Heart right ventricle (tissue), 16 donors: ENCODE measurements around the gene SARS1. TPM values are rescaled to one million over a fixed set of nuclear protein-coding genes. Genes with fewer than 3 reads are reported as not detected.
A peak's percentile ranks its signal among the peaks of the same experiment; 100 is the strongest.

ENCODE experiments used
- ATAC-seq, 8 donors: fragments of 200-7000 bp; cut with Tn5 transposase; one replicate each; pipeline ENCODE4 v1.9.1; 2020; ENCODE audit warnings: mild to moderate bottlenecking in 8 of 8, moderate library complexity in 8 of 8, moderate number of reproducible peaks in 1 of 8
- DNase-seq, 2 donors: peaks; one replicate each; pipeline ENCODE4 v3.0.0-alpha.2; 2020
- H3K27ac ChIP-seq, 10 donors: fragments of 200-600 bp; sonication (generic) in 2 of 10; one replicate each; pipeline versions ENCODE4 v1.5.0 to v1.8.0; 2020 to 2022; ENCODE audit warnings: mild to moderate bottlenecking in 3 of 10
- H3K27me3 ChIP-seq, 7 donors: fragments of 200-600 bp; one replicate each; pipeline ENCODE4 v1.8.0; 2021 to 2022; ENCODE audit warnings: mild to moderate bottlenecking in 2 of 7
- H3K36me3 ChIP-seq, 9 donors: fragments of 200-600 bp; sonication (generic) in 1 of 9; one replicate each; pipeline versions ENCODE4 v1.5.0 to v1.8.0; 2020 to 2022; ENCODE audit warnings: mild to moderate bottlenecking in 2 of 9
- H3K4me1 ChIP-seq, 9 donors: fragments of 200-600 bp; sonication (generic) in 1 of 9; one replicate each; pipeline versions ENCODE4 v1.5.0 to v1.8.0; 2020 to 2022; ENCODE audit warnings: mild to moderate bottlenecking in 4 of 9
- H3K4me3 ChIP-seq, 10 donors: fragments of 200-600 bp; sonication (generic) in 2 of 10; one replicate each; pipeline versions ENCODE4 v1.5.0 to v1.8.0; 2020 to 2022; ENCODE audit warnings: mild to moderate bottlenecking in 7 of 10, moderate library complexity in 2 of 10
- H3K9me3 ChIP-seq, 11 donors: fragments of 200-600 bp in 10 of 11; sonication (generic) in 2 of 11; one replicate each; pipeline versions ENCODE4 v1.5.0 to v1.8.0; 2013 to 2022; ENCODE audit warnings: mild to moderate bottlenecking in 2 of 11, control low read depth in 1 of 11, moderate library complexity in 1 of 11
- CTCF ChIP-seq, 9 donors: fragments of 200-600 bp; sonication (generic) in 2 of 9; IDR thresholded peaks; one replicate each; pipeline versions ENCODE4 v1.5.0 to v1.8.0; 2021 to 2022; ENCODE audit warnings: antibody characterized with exemption in 9 of 9, mild to moderate bottlenecking in 5 of 9, moderate library complexity in 1 of 9
- WGBS, 2 donors: extraction: QIAGEN DNeasy Blood & Tissue Kit; methylation state at CpG; one replicate each; pipeline ENCODE4 v1.1.7; 2013; ENCODE audit warnings: inconsistent platforms in 1 of 2; 5-methylcytosine and 5-hydroxymethylcytosine counted together
- intact Hi-C, 10 donors: fragments of 100-400 bp; cut with DNase I; formaldehyde crosslinking; loops; one replicate each; pipeline versions ENCODE4 v1.11.1 to v1.14.2; 2022
- polyA plus RNA-seq, 2 donors: library from polyadenylated mRNA; stranded (reverse); fragments of 200-250 nt; gene quantifications; one replicate each; pipeline ENCODE4 v1.2.3, GENCODE V29; 2013
- total RNA-seq, 10 donors: library from RNA; stranded (reverse); fragmentation: NEBNext Ultra II Directional in 3 of 10; extraction: Animal tissue kit (Norgen Biotek cat#: 25700) in 3 of 10; gene quantifications; one replicate each; pipeline versions ENCODE4 v1.2.1 to v1.2.4, GENCODE V29; 2021 to 2023
- donor health status: Arrhythmogenic right ventricular cardiomyopathy.
- donor health status: ischemic (EF 13 %, LVEDD 7.1; RV severe dilation, severe dysfunction).
- donor health status: healthy with polysubstance abuse.
- donor health status: DM: no; HTN: yes; CAD: no.
- donor health status: DM: no; HTN: no; CAD: no.
- donor health status: ischemic (EF 25% LVEDD 6.9; RV normal size, moderate dysfunction).
- donor health status: ischemic (EF 25% LVEDD 5.7; RV mildly dilated, moderate dysfunction).
- donor health status: healthy.
- donor health status: DM: yes; HTN: yes; CAD: no.
- donor health status: Ischemic cardiomyopathy.
- donor health status: ischemic (EF 35%, LVEDD 5.7; RV mildly dilated, moderate dysfunction).
- donor health status: nonischemic (EF 11% LVEDD 7.7; RV severe dilation, severe dysfunction).
- donor health status: DM: yes; HTN: yes; CAD: no.
- donor health status: PGD.
- donor health status: ischemic (EF 29% LVEDD 5.4; RV normal size, mild dysfunction).
- donor health status: nonischemic (EF 23%, LVEDD 6.1; RV moderate dilation, normal function).

Gene SARS1
- total and polyA plus RNA-seq, 12 donors, result 38.3 to 153 (median 99.2) TPM

DNA sequence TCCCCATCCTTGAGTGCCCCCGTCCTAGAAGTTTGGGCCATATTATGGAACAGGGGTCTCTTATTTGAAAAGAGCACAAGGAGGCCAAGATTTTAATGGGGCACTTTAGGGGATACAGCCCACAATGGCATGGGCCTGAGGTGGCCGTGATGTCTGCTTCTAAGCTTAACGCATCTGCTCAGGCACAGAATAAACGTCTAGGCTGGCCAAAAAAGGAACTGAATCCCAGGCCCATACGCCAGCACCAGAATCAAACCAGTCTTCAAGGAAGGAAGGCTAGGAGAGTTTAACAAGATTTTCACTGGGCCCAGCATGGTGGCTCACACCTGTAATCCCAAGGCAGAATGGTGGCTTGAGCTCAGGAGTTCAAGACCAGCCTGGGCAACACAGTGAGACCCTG is 9.2 kb upstream of the SARS1 start:
- intact Hi-C loops, result no loop called here
- no peak overlapping the region for H3K27ac ChIP-seq
- DNase-seq (no peak), ATAC-seq (no peak)
- TF ChIP-seq CTCF (IDR thresholded peaks at IDR 0.05), result no peak
- no peaks in the 10 kb centered on the region for H3K36me3 ChIP-seq
- WGBS, 2 donors, result 76 to 80% methylated on average over 5 of the region's 5 CpGs
- peaks cover 0 to 6% (median 0%) of the 10 kb centered on the region in 9 donors for H3K4me1 ChIP-seq
- no peaks in the 10 kb centered on the region for H3K27me3 ChIP-seq
- no peaks in the 10 kb centered on the region for H3K9me3 ChIP-seq
- no peak overlapping the region for H3K4me3 ChIP-seq

- no peak for DNase-seq
Observed at GRCh38 chr1:109206339-109206738, 7.4 kb upstream of the SARS1 start.

DNA sequence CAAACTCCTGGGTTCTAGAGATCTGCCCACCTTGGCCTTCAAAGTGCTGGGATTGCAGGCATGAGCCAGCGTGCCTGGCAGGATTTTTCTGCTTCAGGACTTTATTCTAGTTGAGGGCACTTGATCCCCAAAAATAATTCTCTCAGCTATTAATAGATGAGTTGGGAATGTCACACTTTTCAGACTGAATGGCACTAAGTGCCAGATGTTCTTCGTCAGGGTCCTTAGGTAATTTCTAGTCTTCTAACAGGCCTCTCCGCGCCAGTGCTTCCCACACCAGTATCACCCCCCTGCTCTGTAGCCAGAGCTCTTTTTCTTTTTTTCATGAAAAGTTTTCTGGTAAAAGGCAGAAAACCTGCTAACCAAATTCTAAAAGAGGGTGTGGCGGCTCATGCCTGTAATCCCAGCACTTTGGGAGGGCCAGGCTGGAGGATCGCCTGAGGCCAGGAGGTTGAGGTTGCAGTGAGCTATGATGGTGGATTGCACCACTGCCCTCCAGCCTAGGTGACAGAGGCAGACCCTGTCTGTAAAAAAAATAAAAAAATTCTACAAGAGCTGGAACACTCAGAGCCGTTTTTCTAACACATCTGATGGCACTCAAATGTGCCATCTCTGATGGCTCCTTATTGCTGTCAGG is 6.1 kb upstream of the SARS1 start:
- intact Hi-C loops, result no loop called here
- no peak for TF ChIP-seq CTCF (IDR thresholded peaks at IDR 0.05)
- no peak overlapping the region for H3K4me3 ChIP-seq
- H3K27me3 ChIP-seq, result no peaks in the 10 kb centered on the region
- H3K4me1 ChIP-seq, result peaks cover 0 to 6% (median 0%) of the 10 kb centered on the region in 9 donors
- DNase-seq (no peak), ATAC-seq (no peak)
- H3K9me3 ChIP-seq, result no peaks in the 10 kb centered on the region
- WGBS, 2 donors, result 79 to 80% methylated on average over 7 of the region's 7 CpGs
- H3K27ac ChIP-seq, result no peak overlapping the region
- H3K36me3 ChIP-seq, result no peaks in the 10 kb centered on the region

More at GRCh38 chr1:109206339-109206738, 7.4 kb upstream of the SARS1 start:
- no peaks in the 10 kb centered on the region for H3K9me3 ChIP-seq
- H3K4me1 ChIP-seq, result peaks cover 0 to 6% (median 0%) of the 10 kb centered on the region in 9 donors
- no peak overlapping the region for H3K27ac ChIP-seq
- no peaks in the 10 kb centered on the region for H3K36me3 ChIP-seq
- intact Hi-C loops, result no loop called here
- no peak for ATAC-seq
- H3K27me3 ChIP-seq, result no peaks in the 10 kb centered on the region
- H3K4me3 ChIP-seq, result no peak overlapping the region
- 66 to 74% methylated on average over 2 of the region's 2 CpGs for WGBS, 2 donors
- TF ChIP-seq CTCF (IDR thresholded peaks at IDR 0.05), result no peak

GRCh38 chr1:109208394-109208793 is 5.3 kb upstream of the SARS1 start:
- intact Hi-C loops, result no loop called here
- 76 to 78% methylated on average over 7 of the region's 7 CpGs for WGBS, 2 donors
- Histone ChIP-seq H3K36me3 (no peaks in the 10 kb centered on the region), H3K27ac (peak overlapping the region in 1 of 10 donors; percentile 6), H3K4me1 (peaks cover 0 to 9% (median 2%) of the 10 kb centered on the region in 9 donors), H3K27me3 (no peaks in the 10 kb centered on the region), H3K4me3 (peak overlapping the region in 6 of 10 donors; percentile 12 to 36 (median 32)), H3K9me3 (no peaks in the 10 kb centered on the region)
- DNase-seq (no peak), ATAC-seq (no peak)
- no peak for TF ChIP-seq CTCF (IDR thresholded peaks at IDR 0.05)
